IMR-90 (cell line): ENCODE measurements around the gene WDR45B. TPM values are rescaled to one million over a fixed set of nuclear protein-coding genes. Genes with fewer than 3 reads are reported as not detected.

ENCODE experiments used
- ATAC-seq: fragments of 200-7000 bp; cut with Tn5 transposase; 2 replicates; pipeline ENCODE4 v1.9.1; 2020; ENCODE audit warnings: low read depth, mild to moderate bottlenecking, moderate library complexity
- BruUV-seq: library from RNA; stranded (reverse); fragments of 400-500 nt; replicated peaks from 2 replicates; lab custom pipeline; 2021; lab: Mats Ljungman, UMichigan
- CTCF ChIA-PET: fragments of 300-600 bp; formaldehyde crosslinking; extraction: SDS; loops from one replicate; lab custom pipeline; 2021; ENCODE audit warnings: antibody characterized with exemption; lab: Yijun Ruan, JAX
- POLR2A ChIA-PET: fragments of 300-600 bp; sonication (Branson Sonifier 250); formaldehyde crosslinking; loops from one replicate; lab custom pipeline; 2022; ENCODE audit warnings: antibody characterized with exemption; ENCODE audit not compliant: unreplicated experiment; lab: Charles Lee
- DNase-seq: peaks from one replicate; pipeline ENCODE4 v3.0.0; 2013
- H2AFZ ChIP-seq: replicated peaks from 2 replicates; pipeline ENCODE3; 2013; ENCODE audit warnings: low read length, mild to moderate bottlenecking; ENCODE audit not compliant: poor library complexity
- H2AK5ac ChIP-seq: 2 replicates; pipeline ENCODE4 v1.6.1; 2013; ENCODE audit warnings: low read depth, low read length, inconsistent platforms
- H2AK9ac ChIP-seq: replicated peaks from 2 replicates; pipeline ENCODE3; 2013; ENCODE audit warnings: mild to moderate bottlenecking, low read depth, low read length, moderate library complexity; ENCODE audit not compliant: poor library complexity
- H2BK120ac ChIP-seq: 2 replicates; pipeline ENCODE4 v1.6.1; 2013; ENCODE audit warnings: low read depth, low read length, inconsistent platforms
- H2BK15ac ChIP-seq: 3 replicates; pipeline ENCODE4 v1.6.1; 2013; ENCODE audit warnings: low read depth, low read length, inconsistent platforms
- H2BK20ac ChIP-seq: 2 replicates; pipeline ENCODE4 v1.6.1; 2013; ENCODE audit warnings: low read depth, mild to moderate bottlenecking, inconsistent platforms, low read length, moderate library complexity
- H2BK5ac ChIP-seq: 2 replicates; pipeline ENCODE4 v1.6.1; 2013; ENCODE audit warnings: mild to moderate bottlenecking, low read depth, low read length, inconsistent platforms; ENCODE audit not compliant: poor library complexity, severe bottlenecking
- H3K14ac ChIP-seq: replicated peaks from 2 replicates; pipeline ENCODE4 v1.6.1; 2013; ENCODE audit warnings: low read depth, low read length, inconsistent platforms
- H3K18ac ChIP-seq: 2 replicates; pipeline ENCODE4 v1.6.1; 2013; ENCODE audit warnings: low read depth, low read length, control low read depth
- H3K23ac ChIP-seq: 2 replicates; pipeline ENCODE4 v1.6.1; 2013; ENCODE audit warnings: low read depth, low read length, inconsistent platforms
- H3K27ac ChIP-seq: 2 replicates; pipeline ENCODE4 v1.5.1; 2013; ENCODE audit warnings: mild to moderate bottlenecking, control low read depth, low read length; ENCODE audit not compliant: insufficient read depth
- H3K27me3 ChIP-seq: 2 replicates; pipeline ENCODE4 v1.6.1; 2013; ENCODE audit warnings: low read length; ENCODE audit not compliant: control insufficient read depth, insufficient read depth
- H3K36me3 ChIP-seq: 2 replicates; pipeline ENCODE4 v1.6.1; 2013; ENCODE audit warnings: low read length, mixed read lengths; ENCODE audit not compliant: control insufficient read depth, insufficient read depth
- H3K4ac ChIP-seq: 2 replicates; pipeline ENCODE4 v1.6.1; 2013; ENCODE audit warnings: low read depth, low read length, inconsistent platforms
- H3K4me1 ChIP-seq: 2 replicates; pipeline ENCODE4 v1.6.1; 2013; ENCODE audit warnings: low read length, mixed read lengths; ENCODE audit not compliant: control insufficient read depth, insufficient read depth
- H3K4me2 ChIP-seq: 2 replicates; pipeline ENCODE4 v1.6.1; 2013; ENCODE audit warnings: low read depth, mild to moderate bottlenecking, control low read depth, low read length, moderate library complexity
- H3K4me3 ChIP-seq: 2 replicates; pipeline ENCODE4 v1.5.1; 2013; ENCODE audit warnings: low read depth, mild to moderate bottlenecking, control low read depth, low read length, moderate library complexity; ENCODE audit not compliant: insufficient read depth
- H3K56ac ChIP-seq: 2 replicates; pipeline ENCODE4 v1.6.1; 2013; ENCODE audit warnings: low read length, inconsistent platforms; ENCODE audit not compliant: insufficient read depth; ENCODE audit errors: extremely low read depth
- H3K79me1 ChIP-seq, 2 experiments: 2 replicates each; pipeline ENCODE4 v1.6.1; 2013; ENCODE audit warnings: low read length in 2 of 2, inconsistent platforms in 1 of 2, low read depth in 1 of 2
- H3K9ac ChIP-seq: 2 replicates; pipeline ENCODE4 v1.6.1; 2013; ENCODE audit warnings: low read depth, low read length, control low read depth
- H3K9me1 ChIP-seq: 2 replicates; pipeline ENCODE4 v1.6.1; 2013; ENCODE audit warnings: low read length, inconsistent platforms; ENCODE audit not compliant: insufficient read depth
- H3K9me3 ChIP-seq: 2 replicates; pipeline ENCODE4 v1.6.1; 2013; ENCODE audit warnings: low read length; ENCODE audit not compliant: control insufficient read depth, insufficient read depth
- H4K20me1 ChIP-seq: 2 replicates; pipeline ENCODE4 v1.6.1; 2013; ENCODE audit warnings: low read length, inconsistent platforms; ENCODE audit not compliant: insufficient read depth
- H4K5ac ChIP-seq: 2 replicates; pipeline ENCODE4 v1.6.1; 2013; ENCODE audit warnings: mild to moderate bottlenecking, low read depth, low read length, control low read depth
- H4K8ac ChIP-seq, 2 experiments: 2 replicates each; pipeline ENCODE4 v1.6.1; 2013; ENCODE audit warnings: low read depth in 2 of 2, low read length in 2 of 2, control low read depth in 1 of 2, inconsistent platforms in 1 of 2
- H4K91ac ChIP-seq: 2 replicates; pipeline ENCODE4 v1.6.1; 2013; ENCODE audit warnings: low read depth, low read length, inconsistent platforms; ENCODE audit not compliant: insufficient read depth
- BHLHE40 ChIP-seq: fragments of 150-350 bp; IDR thresholded peaks from 2 replicates; pipeline ENCODE4 v1.6.1; 2016; ENCODE audit warnings: mild to moderate bottlenecking, low read depth, low read length
- CEBPB ChIP-seq: IDR thresholded peaks from 2 replicates; pipeline ENCODE4 v1.6.1; 2012; ENCODE audit warnings: low read depth, low read length, improper control_type of control experiment
- CHD1 ChIP-seq: IDR thresholded peaks from 2 replicates; pipeline ENCODE4 v1.6.1; 2012; ENCODE audit warnings: low read depth, low read length, improper control_type of control experiment
- FOS ChIP-seq: fragments of 150-350 bp; IDR thresholded peaks from 2 replicates; pipeline ENCODE4 v1.6.1; 2016; ENCODE audit warnings: low read depth, low read length
- MAFK ChIP-seq: IDR thresholded peaks from 2 replicates; pipeline ENCODE4 v1.6.1; 2012; ENCODE audit warnings: low read depth, low read length, improper control_type of control experiment
- MAZ ChIP-seq: IDR thresholded peaks from 2 replicates; pipeline ENCODE4 v1.6.1; 2012; ENCODE audit warnings: low read depth, mild to moderate bottlenecking, low read length, improper control_type of control experiment, moderate library complexity, borderline replicate concordance
- MXI1 ChIP-seq: IDR thresholded peaks from 2 replicates; pipeline ENCODE4 v1.6.1; 2012; ENCODE audit warnings: low read depth, mild to moderate bottlenecking, low read length, moderate library complexity, borderline replicate concordance
- NFE2L2 ChIP-seq: fragments of 150-350 bp; IDR thresholded peaks from 2 replicates; pipeline ENCODE4 v1.6.1; 2016; ENCODE audit warnings: low read depth, mild to moderate bottlenecking, low read length
- POLR2A ChIP-seq: IDR thresholded peaks from 2 replicates; pipeline ENCODE4 v1.6.1; 2012; ENCODE audit warnings: mild to moderate bottlenecking, low read depth, low read length
- RAD21 ChIP-seq: IDR thresholded peaks from 2 replicates; pipeline ENCODE4 v1.6.1; 2012; ENCODE audit warnings: low read length, improper control_type of control experiment
- RCOR1 ChIP-seq: IDR thresholded peaks from 2 replicates; pipeline ENCODE4 v1.6.1; 2012; ENCODE audit warnings: mild to moderate bottlenecking, low read length, improper control_type of control experiment; ENCODE audit not compliant: insufficient replicate concordance
- RFX5 ChIP-seq: IDR thresholded peaks from 2 replicates; pipeline ENCODE4 v1.8.0; 2012; ENCODE audit warnings: low read depth, mild to moderate bottlenecking, low read length, moderate library complexity
- SMC3 ChIP-seq: fragments of 150-350 bp; IDR thresholded peaks from 2 replicates; pipeline ENCODE4 v1.6.1; 2016; ENCODE audit warnings: low read depth, mild to moderate bottlenecking, antibody characterized with exemption, low read length, moderate library complexity
- WGBS, 2 experiments: methylation state at CpG; one replicate each; pipeline versions ENCODE4 v1.1.5 to v1.1.7; 2013; ENCODE audit warnings: missing lambda C conversion rate in 2 of 2; ENCODE audit not compliant: insufficient read length in 1 of 2; ENCODE audit errors: extremely low coverage in 2 of 2; 5-methylcytosine and 5-hydroxymethylcytosine counted together
- dilution Hi-C: fragments of 300-500 bp; cut with HindIII; formaldehyde crosslinking; loops from one replicate; pipeline ENCODE4 v1.14.3; 2018; ENCODE audit warnings: low sequenced_read_pairs; ENCODE audit not compliant: unreplicated experiment
- in situ Hi-C: fragments of 300-500 bp; cut with MboI; formaldehyde crosslinking; loops from 3 replicates; pipeline ENCODE4 v1.14.3; 2019; ENCODE audit warnings: low sequenced_read_pairs, inconsistent platforms, mixed read lengths
- intact Hi-C: fragments of 100-400 bp; cut with micrococcal nuclease; formaldehyde crosslinking; loops from 2 replicates; pipeline ENCODE4 v1.10.0; 2022
- polyA plus RNA-seq, 3 experiments: library from polyadenylated mRNA; depleted of rRNA; stranded (reverse); fragments of >200 nt; gene quantifications; 2 replicates each; pipeline ENCODE4 v1.2.3, GENCODE V29; 2012; ENCODE audit warnings: low replicate concordance in 1 of 3
- total RNA-seq: library from RNA; depleted of rRNA; stranded (reverse); fragments of >200 nt; gene quantifications from 2 replicates; pipeline ENCODE4 v1.2.3, GENCODE V29; 2012
- TF ChIP-seq, protein P1 (sequence below): conservative IDR thresholded peaks from 2 replicates; pipeline ENCODE4 v1.5.1; 2012; ENCODE audit warnings: mild to moderate bottlenecking, low read depth, low read length, improper control_type of control experiment
- TF ChIP-seq, protein P2 (sequence below): fragments of 150-350 bp; IDR thresholded peaks from 2 replicates; pipeline ENCODE4 v1.6.1; 2016; ENCODE audit warnings: low read depth, mild to moderate bottlenecking, low read length, moderate library complexity, borderline replicate concordance
- TF ChIP-seq, protein P3 (sequence below): fragments of 150-350 bp; IDR thresholded peaks from 2 replicates; pipeline ENCODE4 v1.6.1; 2017; ENCODE audit warnings: mild to moderate bottlenecking, antibody characterized with exemption, low read length, low read depth

The WDR45B gene
- total and polyA plus RNA-seq, 2 of the 4 experiments (the other 2 are of a cell fraction), result 98.2 to 110 TPM

DNA sequence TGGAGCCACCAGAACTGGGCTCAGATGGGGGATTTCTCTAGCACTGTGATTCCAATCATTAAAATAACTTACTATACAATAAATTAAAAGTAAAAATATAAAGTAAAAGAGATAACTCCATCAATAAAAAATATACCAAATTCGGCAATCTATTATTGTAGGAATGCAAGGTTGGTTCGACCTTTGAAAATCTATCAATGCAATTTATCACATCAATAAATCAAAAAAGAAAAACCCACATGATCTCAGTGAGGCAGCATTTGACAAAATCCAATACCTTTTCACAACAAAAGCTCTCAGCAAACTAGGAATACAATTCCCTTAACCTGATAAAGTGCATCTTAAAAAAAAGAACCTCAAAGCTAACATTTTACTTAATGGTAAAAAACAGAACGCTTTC, 33.3 kb upstream of the WDR45B start:
- no peak overlapping the region for H2AFZ ChIP-seq
- no peak overlapping the region for H3K4me3 ChIP-seq
- no peak overlapping the region for H3K9ac ChIP-seq
- DNase-seq (no peak), ATAC-seq (no peak)
- H3K4ac ChIP-seq, result no peak overlapping the region
- TF ChIP-seq RCOR1 (no peak), POLR2A (no peak), CHD1 (no peak), RAD21 (no peak), NFE2L2 (no peak), SMC3 (no peak), RFX5 (no peak), FOS (no peak), BHLHE40 (no peak), MAFK (no peak), MXI1 (no peak), MAZ (no peak), CEBPB (no peak)
- TF ChIP-seq, protein P1, sequence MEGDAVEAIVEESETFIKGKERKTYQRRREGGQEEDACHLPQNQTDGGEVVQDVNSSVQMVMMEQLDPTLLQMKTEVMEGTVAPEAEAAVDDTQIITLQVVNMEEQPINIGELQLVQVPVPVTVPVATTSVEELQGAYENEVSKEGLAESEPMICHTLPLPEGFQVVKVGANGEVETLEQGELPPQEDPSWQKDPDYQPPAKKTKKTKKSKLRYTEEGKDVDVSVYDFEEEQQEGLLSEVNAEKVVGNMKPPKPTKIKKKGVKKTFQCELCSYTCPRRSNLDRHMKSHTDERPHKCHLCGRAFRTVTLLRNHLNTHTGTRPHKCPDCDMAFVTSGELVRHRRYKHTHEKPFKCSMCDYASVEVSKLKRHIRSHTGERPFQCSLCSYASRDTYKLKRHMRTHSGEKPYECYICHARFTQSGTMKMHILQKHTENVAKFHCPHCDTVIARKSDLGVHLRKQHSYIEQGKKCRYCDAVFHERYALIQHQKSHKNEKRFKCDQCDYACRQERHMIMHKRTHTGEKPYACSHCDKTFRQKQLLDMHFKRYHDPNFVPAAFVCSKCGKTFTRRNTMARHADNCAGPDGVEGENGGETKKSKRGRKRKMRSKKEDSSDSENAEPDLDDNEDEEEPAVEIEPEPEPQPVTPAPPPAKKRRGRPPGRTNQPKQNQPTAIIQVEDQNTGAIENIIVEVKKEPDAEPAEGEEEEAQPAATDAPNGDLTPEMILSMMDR, result no peak
- TF ChIP-seq, protein P2, sequence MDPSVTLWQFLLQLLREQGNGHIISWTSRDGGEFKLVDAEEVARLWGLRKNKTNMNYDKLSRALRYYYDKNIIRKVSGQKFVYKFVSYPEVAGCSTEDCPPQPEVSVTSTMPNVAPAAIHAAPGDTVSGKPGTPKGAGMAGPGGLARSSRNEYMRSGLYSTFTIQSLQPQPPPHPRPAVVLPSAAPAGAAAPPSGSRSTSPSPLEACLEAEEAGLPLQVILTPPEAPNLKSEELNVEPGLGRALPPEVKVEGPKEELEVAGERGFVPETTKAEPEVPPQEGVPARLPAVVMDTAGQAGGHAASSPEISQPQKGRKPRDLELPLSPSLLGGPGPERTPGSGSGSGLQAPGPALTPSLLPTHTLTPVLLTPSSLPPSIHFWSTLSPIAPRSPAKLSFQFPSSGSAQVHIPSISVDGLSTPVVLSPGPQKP, result no peak
- TF ChIP-seq, protein P3, sequence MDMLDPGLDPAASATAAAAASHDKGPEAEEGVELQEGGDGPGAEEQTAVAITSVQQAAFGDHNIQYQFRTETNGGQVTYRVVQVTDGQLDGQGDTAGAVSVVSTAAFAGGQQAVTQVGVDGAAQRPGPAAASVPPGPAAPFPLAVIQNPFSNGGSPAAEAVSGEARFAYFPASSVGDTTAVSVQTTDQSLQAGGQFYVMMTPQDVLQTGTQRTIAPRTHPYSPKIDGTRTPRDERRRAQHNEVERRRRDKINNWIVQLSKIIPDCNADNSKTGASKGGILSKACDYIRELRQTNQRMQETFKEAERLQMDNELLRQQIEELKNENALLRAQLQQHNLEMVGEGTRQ, result no peak
- dilution Hi-C loops, result no loop called here
- in situ Hi-C loops, result no loop called here
- no peak overlapping the region for H3K14ac ChIP-seq
- no peaks in the 10 kb centered on the region for H3K36me3 ChIP-seq
- no peaks in the 10 kb centered on the region for H3K4me1 ChIP-seq
- BruUV-seq, result no TSS peak
- no peaks in the 10 kb centered on the region for H3K27me3 ChIP-seq
- no CpG with 5 or more reads among the region's 3 CpGs for WGBS, 2 experiments
- H3K27ac ChIP-seq, result no peak overlapping the region
- no peak overlapping the region for H4K91ac ChIP-seq
- H2BK15ac ChIP-seq, result no peak overlapping the region
- H3K9me3 ChIP-seq, result peaks cover 5% of the 10 kb centered on the region
- no peak overlapping the region for H2BK120ac ChIP-seq
- H2AK9ac ChIP-seq, result no peak overlapping the region
- no peak overlapping the region for H2AK5ac ChIP-seq
- H4K5ac ChIP-seq, result no peak overlapping the region
- H3K23ac ChIP-seq, result no peak overlapping the region
- no peak overlapping the region for H3K56ac ChIP-seq
- no peak overlapping the region for H2BK5ac ChIP-seq
- H2BK20ac ChIP-seq, result no peak overlapping the region
- CTCF ChIA-PET, result no interaction called here
- H4K20me1 ChIP-seq, result no peaks in the 10 kb centered on the region
- H3K4me2 ChIP-seq, result no peak overlapping the region
- no peaks in the 10 kb centered on the region for H3K9me1 ChIP-seq
- no peak overlapping the region for H4K8ac ChIP-seq
- H3K18ac ChIP-seq, result no peak overlapping the region
- intact Hi-C loops, result no loop called here
- POLR2A ChIA-PET, result no interaction called here
- no peaks in the 10 kb centered on the region for H3K79me1 ChIP-seq
